Caco-2 (cell line): ENCODE results near the gene CNTF. TPM values are rescaled to one million over a fixed set of nuclear protein-coding genes. Genes with fewer than 3 reads are reported as not detected.

ENCODE experiments used
- BruUV-seq: library from RNA; stranded (reverse); fragments of 400-500 nt; replicated peaks from 2 replicates; lab custom pipeline; 2021; lab: Mats Ljungman, UMichigan
- CTCF ChIA-PET: fragments of 300-600 bp; sonication (Branson Sonifier 250); formaldehyde crosslinking; loops from one replicate; lab custom pipeline; 2022; ENCODE audit warnings: antibody characterized with exemption; lab: Charles Lee
- POLR2A ChIA-PET: fragments of 300-600 bp; sonication (Branson Sonifier 250); formaldehyde crosslinking; loops from one replicate; lab custom pipeline; 2022; ENCODE audit warnings: antibody characterized with exemption; lab: Charles Lee
- DNase-seq, 2 experiments: peaks; one replicate each; pipeline versions ENCODE4 v3.0.0 to v3.0.0-alpha.2; 2020 to 2022
- H3K27me3 ChIP-seq: replicated peaks from 2 replicates; pipeline ENCODE4 v1.6.0; 2011; ENCODE audit warnings: low read length; ENCODE audit not compliant: control insufficient read depth, insufficient read depth
- H3K36me3 ChIP-seq: 2 replicates; pipeline ENCODE4 v1.5.1; 2011; ENCODE audit warnings: low read length; ENCODE audit not compliant: control insufficient read depth, insufficient read depth
- H3K4me1 ChIP-seq: fragments of 250-450 bp; sonication (Bioruptor Pico); 2 replicates; pipeline ENCODE4 v1.5.1; 2020; ENCODE audit warnings: mild to moderate bottlenecking
- H3K4me3 ChIP-seq: 2 replicates; pipeline ENCODE4 v1.5.1; 2011; ENCODE audit warnings: low read depth, mild to moderate bottlenecking, control low read depth, low read length
- H3K9me3 ChIP-seq: fragments of 250-450 bp; sonication (Bioruptor Pico); 2 replicates; pipeline ENCODE4 v1.5.1; 2020; ENCODE audit warnings: mild to moderate bottlenecking, moderate library complexity
- H3K27ac Mint-ChIP-seq: one replicate; pipeline ENCODE4 v1.8.0; 2022; ENCODE audit warnings: mixed read lengths; ENCODE audit not compliant: unreplicated experiment
- H3K27me3 Mint-ChIP-seq: one replicate; pipeline ENCODE4 v1.8.0; 2022; ENCODE audit warnings: mixed read lengths; ENCODE audit not compliant: insufficient read depth, unreplicated experiment
- H3K36me3 Mint-ChIP-seq: one replicate; pipeline ENCODE4 v1.8.0; 2022; ENCODE audit warnings: mild to moderate bottlenecking, mixed read lengths; ENCODE audit not compliant: insufficient read depth, unreplicated experiment
- H3K4me1 Mint-ChIP-seq: one replicate; pipeline ENCODE4 v1.8.0; 2022; ENCODE audit warnings: low read depth, mixed read lengths; ENCODE audit not compliant: unreplicated experiment
- H3K4me3 Mint-ChIP-seq: one replicate; pipeline ENCODE4 v1.8.0; 2022; ENCODE audit warnings: mild to moderate bottlenecking, moderate library complexity, mixed read lengths; ENCODE audit not compliant: unreplicated experiment
- H3K9me3 Mint-ChIP-seq: one replicate; pipeline ENCODE4 v1.8.0; 2022; ENCODE audit warnings: mixed read lengths; ENCODE audit not compliant: unreplicated experiment
- intact Hi-C: fragments of 100-400 bp; cut with micrococcal nuclease; formaldehyde crosslinking; loops from one replicate; pipeline ENCODE4 v1.10.0; 2022; ENCODE audit not compliant: unreplicated experiment
- total RNA-seq: library from RNA; stranded (reverse); gene quantifications from 2 replicates; pipeline ENCODE4 v1.2.3, GENCODE V29; 2022
- TF ChIP-seq, protein P1 (sequence below), 2 experiments: fragments of 200-600 bp in 1 of 2; IDR thresholded peaks; 1 replicate in 1 of 2; 2 replicates in 1 of 2; pipeline versions ENCODE4 v1.5.1 to v1.8.0; 2011 to 2022; ENCODE audit warnings: antibody characterized with exemption in 1 of 2, control low read depth in 1 of 2, inconsistent platforms in 1 of 2, low read depth in 1 of 2, low read length in 1 of 2, mild to moderate bottlenecking in 1 of 2, moderate library complexity in 1 of 2; ENCODE audit not compliant: insufficient read depth in 1 of 2, severe bottlenecking in 1 of 2, unreplicated experiment in 1 of 2

Gene CNTF
- total RNA-seq, 1 experiment from 2014 or later: 3.3 TPM

DNA sequence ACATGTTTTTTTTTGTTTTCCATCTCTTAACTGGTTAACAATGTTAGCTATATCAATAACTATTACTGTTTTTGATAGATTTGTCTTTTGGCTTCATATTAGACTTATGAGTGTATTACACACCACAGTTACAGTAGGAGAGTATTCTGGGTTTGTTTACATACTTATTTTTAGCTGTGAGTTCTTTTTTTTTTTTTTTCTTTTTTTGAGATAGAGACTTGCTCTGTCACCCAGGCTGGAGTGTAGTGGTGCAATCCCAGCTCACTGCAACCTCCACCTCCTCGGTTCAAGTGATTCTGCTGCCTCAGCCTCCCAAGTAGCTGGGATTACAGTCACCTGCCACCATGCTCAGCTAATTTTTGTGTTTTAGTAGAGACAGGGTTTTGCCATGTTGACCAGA is 28.0 kb downstream of the CNTF start:
- BruUV-seq: no TSS peak
- H3K4me3 Mint-ChIP-seq: no peak overlapping the region
- H3K9me3 Mint-ChIP-seq: peaks cover 11% of the 10 kb centered on the region
- no peaks in the 10 kb centered on the region for H3K27me3 ChIP-seq
- no peaks in the 10 kb centered on the region for H3K27me3 Mint-ChIP-seq
- no peaks in the 10 kb centered on the region for H3K36me3 ChIP-seq
- H3K27ac Mint-ChIP-seq: no peak overlapping the region
- peaks cover 16% of the 10 kb centered on the region for H3K4me1 Mint-ChIP-seq
- no peak for DNase-seq
- intact Hi-C loops: loop anchor here (10.0 kb wide), 1 partner anchor 64 kb away; no protein-coding TSS in a partner anchor
- H3K9me3 ChIP-seq: peaks cover 9% of the 10 kb centered on the region
- CTCF ChIA-PET: no interaction called here
- H3K4me1 ChIP-seq: 0 out of 2 replicates have a peak, but pooled peaks cover 4% of the 10 kb centered on the region
- H3K4me3 ChIP-seq: no peak overlapping the region
- no peaks in the 10 kb centered on the region for H3K36me3 Mint-ChIP-seq
- POLR2A ChIA-PET: no interaction called here
- TF ChIP-seq, protein P1, sequence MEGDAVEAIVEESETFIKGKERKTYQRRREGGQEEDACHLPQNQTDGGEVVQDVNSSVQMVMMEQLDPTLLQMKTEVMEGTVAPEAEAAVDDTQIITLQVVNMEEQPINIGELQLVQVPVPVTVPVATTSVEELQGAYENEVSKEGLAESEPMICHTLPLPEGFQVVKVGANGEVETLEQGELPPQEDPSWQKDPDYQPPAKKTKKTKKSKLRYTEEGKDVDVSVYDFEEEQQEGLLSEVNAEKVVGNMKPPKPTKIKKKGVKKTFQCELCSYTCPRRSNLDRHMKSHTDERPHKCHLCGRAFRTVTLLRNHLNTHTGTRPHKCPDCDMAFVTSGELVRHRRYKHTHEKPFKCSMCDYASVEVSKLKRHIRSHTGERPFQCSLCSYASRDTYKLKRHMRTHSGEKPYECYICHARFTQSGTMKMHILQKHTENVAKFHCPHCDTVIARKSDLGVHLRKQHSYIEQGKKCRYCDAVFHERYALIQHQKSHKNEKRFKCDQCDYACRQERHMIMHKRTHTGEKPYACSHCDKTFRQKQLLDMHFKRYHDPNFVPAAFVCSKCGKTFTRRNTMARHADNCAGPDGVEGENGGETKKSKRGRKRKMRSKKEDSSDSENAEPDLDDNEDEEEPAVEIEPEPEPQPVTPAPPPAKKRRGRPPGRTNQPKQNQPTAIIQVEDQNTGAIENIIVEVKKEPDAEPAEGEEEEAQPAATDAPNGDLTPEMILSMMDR (IDR thresholded peaks at IDR 0.05; ENCODE audit: insufficient read depth in 1 of 2, low read depth in 1 of 2, low read length in 1 of 2, severe bottlenecking in 1 of 2, unreplicated experiment in 1 of 2): no peak

DNA sequence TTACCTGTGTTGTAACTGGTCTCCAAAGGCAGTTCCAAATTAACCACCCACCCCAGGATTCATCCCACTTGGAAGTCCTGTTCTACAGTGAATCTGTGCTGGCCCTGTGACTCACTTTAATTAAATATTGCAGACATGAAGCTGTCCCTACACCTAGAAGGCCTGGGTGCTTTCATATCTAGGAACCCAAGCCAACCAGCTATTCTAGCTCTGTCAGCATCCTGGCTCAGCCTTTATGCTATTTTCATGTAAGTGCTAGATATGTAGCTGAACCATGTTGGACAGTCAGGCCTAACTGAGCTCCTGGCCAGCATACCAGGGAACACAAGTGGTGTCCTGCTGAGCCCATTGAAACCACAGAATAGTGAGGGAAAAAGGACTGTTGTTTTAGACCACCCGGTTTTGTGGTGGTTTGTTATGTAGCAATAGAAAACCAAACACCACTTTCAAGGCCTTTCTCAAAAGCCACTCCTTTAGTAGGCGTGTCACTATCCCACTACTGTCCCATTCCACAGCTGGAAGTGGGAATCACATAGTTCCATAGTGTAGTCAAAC is 30.3 kb downstream of the CNTF start:
- no TSS peak for BruUV-seq
- Mint-ChIP-seq H3K4me3 (no peak overlapping the region), H3K9me3 (peaks cover 11% of the 10 kb centered on the region), H3K27me3 (no peaks in the 10 kb centered on the region), H3K27ac (no peak overlapping the region), H3K36me3 (no peaks in the 10 kb centered on the region), H3K4me1 (peaks cover 16% of the 10 kb centered on the region)
- TF ChIP-seq, protein P1 (IDR thresholded peaks at IDR 0.05; ENCODE audit: insufficient read depth in 1 of 2, low read depth in 1 of 2, low read length in 1 of 2, severe bottlenecking in 1 of 2, unreplicated experiment in 1 of 2): no peak
- 0 out of 2 replicates have a peak, but pooled peaks cover 4% of the 10 kb centered on the region for H3K4me1 ChIP-seq
- H3K27me3 ChIP-seq: no peaks in the 10 kb centered on the region
- ChIA-PET POLR2A (no interaction called here), CTCF (interaction anchor here (1.4 kb wide), 1 partner anchor 248 kb away, joined by 3 read pairs; no protein-coding TSS in a partner anchor)
- H3K4me3 ChIP-seq: no peak overlapping the region
- intact Hi-C loops: loop anchor here (10.0 kb wide), 1 partner anchor 62 kb away; no protein-coding TSS in a partner anchor
- no peak for DNase-seq
- no peaks in the 10 kb centered on the region for H3K36me3 ChIP-seq
- no peaks in the 10 kb centered on the region; the same call in 1 of the 2 replicates for H3K9me3 ChIP-seq

DNA sequence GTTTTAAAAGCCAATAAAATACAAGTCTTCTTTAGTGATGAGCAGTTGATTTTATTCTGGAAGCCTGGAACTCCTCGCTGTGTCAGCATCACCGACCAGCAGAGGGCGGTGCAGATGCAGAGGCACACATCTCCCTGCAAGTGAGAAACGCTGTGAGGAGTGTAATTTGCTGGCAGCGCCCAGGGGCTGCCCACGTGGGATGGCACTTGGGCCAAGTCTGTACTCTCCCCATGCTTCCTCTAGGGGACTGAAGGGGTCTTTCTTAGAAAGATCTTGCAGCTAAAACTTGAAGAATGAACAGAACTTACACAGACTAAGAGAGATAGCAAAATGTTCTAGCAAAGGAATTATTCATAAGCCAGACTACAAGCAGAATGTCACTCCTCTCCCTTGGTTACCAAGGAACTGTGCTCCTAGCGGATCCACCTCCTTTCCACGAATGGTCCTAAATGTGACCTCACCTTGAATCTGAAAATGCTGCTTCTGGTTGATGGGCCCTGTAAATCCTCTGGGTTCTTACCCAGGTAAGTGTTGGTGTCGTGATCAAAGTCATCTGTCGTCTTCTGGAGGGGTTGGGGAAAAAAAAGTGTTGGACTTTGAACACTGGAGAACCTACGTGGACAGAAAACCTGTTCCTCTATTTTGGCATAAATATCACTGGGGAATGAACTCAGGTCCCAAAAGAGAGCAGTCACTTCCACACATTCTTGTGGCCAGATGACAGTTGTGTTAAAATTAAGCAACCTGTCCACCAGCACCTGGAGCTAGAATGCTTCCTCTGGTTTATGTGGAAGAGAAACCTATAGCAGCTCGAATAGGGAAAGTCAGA is 31.8 kb downstream of the CNTF start:
- Histone ChIP-seq H3K27me3 (no peaks in the 10 kb centered on the region), H3K36me3 (no peaks in the 10 kb centered on the region), H3K9me3 (no peaks in the 10 kb centered on the region; the same call in 1 of the 2 replicates), H3K4me3 (no peak overlapping the region), H3K4me1 (peaks cover 13% of the 10 kb centered on the region; the same call in 1 of the 2 replicates)
- Mint-ChIP-seq H3K27ac (no peak overlapping the region), H3K36me3 (no peaks in the 10 kb centered on the region), H3K9me3 (peaks cover 7% of the 10 kb centered on the region), H3K27me3 (no peaks in the 10 kb centered on the region), H3K4me1 (peaks cover 23% of the 10 kb centered on the region), H3K4me3 (no peak overlapping the region)
- ChIA-PET CTCF (interaction anchor here (1.7 to 1.9 kb wide), 2 partner anchors 134 to 404 kb away, joined by 6 to 8 read pairs; no protein-coding TSS in a partner anchor), POLR2A (no interaction called here)
- intact Hi-C loops: loop anchor here (1.0 to 10.0 kb wide), 6 partner anchors 21 to 504 kb away; no protein-coding TSS in a partner anchor
- peak; percentile 75 to 82 for DNase-seq
- BruUV-seq: no TSS peak
- TF ChIP-seq, protein P1 (IDR thresholded peaks at IDR 0.05; ENCODE audit: insufficient read depth in 1 of 2, low read depth in 1 of 2, low read length in 1 of 2, severe bottlenecking in 1 of 2, unreplicated experiment in 1 of 2): peak; percentile 88 to 97
